Stomach smooth muscle (tissue), 2 donors: ENCODE measurements around the gene TMC8.

Experiments used
- H3K27ac ChIP-seq: one replicate; pipeline ENCODE4 v1.7.0; 2013; ENCODE audit warnings: mild to moderate bottlenecking, low read length, inconsistent platforms
- H3K27me3 ChIP-seq, 2 donors: one replicate each; pipeline ENCODE4 v1.7.0; 2013; ENCODE audit warnings: low read length in 2 of 2; ENCODE audit not compliant: insufficient read depth in 2 of 2, control insufficient read depth in 1 of 2
- H3K36me3 ChIP-seq, 2 donors: one replicate each; pipeline ENCODE4 v1.7.0; 2013; ENCODE audit warnings: low read length in 2 of 2; ENCODE audit not compliant: control insufficient read depth in 2 of 2, insufficient read depth in 2 of 2
- H3K4me1 ChIP-seq: one replicate; pipeline ENCODE4 v1.7.0; 2013; ENCODE audit warnings: low read length; ENCODE audit not compliant: control insufficient read depth, insufficient read depth
- H3K4me3 ChIP-seq, 2 donors: one replicate each; pipeline ENCODE4 v1.7.0; 2013; ENCODE audit warnings: low read length in 2 of 2
- H3K9ac ChIP-seq, 2 donors: one replicate each; pipeline ENCODE4 v1.7.0; 2013; ENCODE audit warnings: low read length in 2 of 2, mild to moderate bottlenecking in 1 of 2
- H3K9me3 ChIP-seq, 2 donors: one replicate each; pipeline ENCODE4 v1.7.0; 2013; ENCODE audit warnings: low read length in 2 of 2; ENCODE audit not compliant: control insufficient read depth in 2 of 2
- donor health status: healthy.
- donor health status: Pancreatic carcinoma.

Gene TMC8

GRCh38 chr17:78131172-78132083 lies 857 bp downstream of the TMC8 start:
- no peaks in the 10 kb centered on the region for H3K36me3 ChIP-seq
- H3K9me3 ChIP-seq = no peaks in the 10 kb centered on the region
- H3K27ac ChIP-seq = no peak overlapping the region
- H3K4me3 ChIP-seq = peak overlapping the region in 1 of 2 donors; percentile 44
- H3K9ac ChIP-seq = no peak overlapping the region
- peaks cover 25% of the 10 kb centered on the region for H3K4me1 ChIP-seq
- H3K27me3 ChIP-seq = peaks cover 17 to 40% of the 10 kb centered on the region in 2 donors

- Histone ChIP-seq H3K4me1 (peaks cover 23% of the 10 kb centered on the region), H3K36me3 (no peaks in the 10 kb centered on the region), H3K27ac (no peak overlapping the region), H3K9me3 (no peaks in the 10 kb centered on the region), H3K4me3 (no peak overlapping the region), H3K27me3 (peaks cover 15 to 38% of the 10 kb centered on the region in 2 donors), H3K9ac (no peak overlapping the region)
Observed at GRCh38 chr17:78132084-78132676, 1.6 kb downstream of the TMC8 start.

- Histone ChIP-seq H3K9me3 (no peaks in the 10 kb centered on the region), H3K9ac (no peak overlapping the region), H3K27me3 (peaks cover 15 to 35% of the 10 kb centered on the region in 2 donors), H3K36me3 (no peaks in the 10 kb centered on the region), H3K27ac (no peak overlapping the region), H3K4me3 (no peak overlapping the region), H3K4me1 (peaks cover 21% of the 10 kb centered on the region)
Observed at GRCh38 chr17:78132767-78133178, 2.2 kb downstream of the TMC8 start.

GRCh38 chr17:78133179-78133951 lies 2.8 kb downstream of the TMC8 start:
- no peak overlapping the region for H3K9ac ChIP-seq
- H3K27ac ChIP-seq = no peak overlapping the region
- no peak overlapping the region for H3K4me3 ChIP-seq
- H3K9me3 ChIP-seq = no peaks in the 10 kb centered on the region
- H3K4me1 ChIP-seq = peaks cover 18% of the 10 kb centered on the region
- H3K27me3 ChIP-seq = peaks cover 15 to 29% of the 10 kb centered on the region in 2 donors
- H3K36me3 ChIP-seq = no peaks in the 10 kb centered on the region

- Histone ChIP-seq H3K9ac (no peak overlapping the region), H3K4me3 (no peak overlapping the region), H3K36me3 (no peaks in the 10 kb centered on the region), H3K9me3 (no peaks in the 10 kb centered on the region), H3K4me1 (peaks cover 12% of the 10 kb centered on the region), H3K27ac (no peak overlapping the region), H3K27me3 (peaks cover 13 to 27% of the 10 kb centered on the region in 2 donors)
Observed at GRCh38 chr17:78133971-78134898, 3.7 kb downstream of the TMC8 start.

- H3K4me3 ChIP-seq = no peak overlapping the region
- no peaks in the 10 kb centered on the region for H3K9me3 ChIP-seq
- no peaks in the 10 kb centered on the region for H3K36me3 ChIP-seq
- peaks cover 11 to 24% of the 10 kb centered on the region in 2 donors for H3K27me3 ChIP-seq
- peaks cover 7% of the 10 kb centered on the region for H3K4me1 ChIP-seq
- no peak overlapping the region for H3K9ac ChIP-seq
- no peak overlapping the region for H3K27ac ChIP-seq
Observed at GRCh38 chr17:78134899-78135385, 4.4 kb downstream of the TMC8 start.

- Histone ChIP-seq H3K9ac (no peak overlapping the region), H3K27ac (no peak overlapping the region), H3K36me3 (no peaks in the 10 kb centered on the region), H3K9me3 (no peaks in the 10 kb centered on the region), H3K27me3 (peaks cover 8 to 15% of the 10 kb centered on the region in 2 donors), H3K4me3 (no peak overlapping the region), H3K4me1 (peaks cover 5% of the 10 kb centered on the region)
Observed at GRCh38 chr17:78135858-78136500, 5.4 kb downstream of the TMC8 start.

- H3K27ac ChIP-seq = no peak overlapping the region
- no peak overlapping the region for H3K9ac ChIP-seq
- H3K27me3 ChIP-seq = peaks cover 3 to 7% of the 10 kb centered on the region in 2 donors
- no peak overlapping the region for H3K4me3 ChIP-seq
- H3K4me1 ChIP-seq = peaks cover 7% of the 10 kb centered on the region
- H3K36me3 ChIP-seq = no peaks in the 10 kb centered on the region
- no peaks in the 10 kb centered on the region for H3K9me3 ChIP-seq
Observed at GRCh38 chr17:78137392-78138203, 7.0 kb downstream of the TMC8 start.
